KOPT-K1 (cell line): Measurements from ENCODE around the gene RYR1.
A peak's percentile ranks its signal among the peaks of the same experiment; 100 is the strongest.
"Not testable (repeated sequence)": the region's sequence is repeated elsewhere in the genome, so short reads cannot be mapped to it uniquely, and the experiment has no call there.

Experiments used
- H3K27ac ChIP-seq: fragments of 200-600 bp; sonication (generic); 2 replicates; pipeline ENCODE4 v1.5.1; 2016; ENCODE audit warnings: antibody characterized with exemption, mild to moderate bottlenecking, low read depth, low read length; ENCODE audit not compliant: poor library complexity, severe bottlenecking
- H3K36me3 ChIP-seq: fragments of 200-600 bp; sonication (generic); 2 replicates; pipeline ENCODE4 v1.5.1; 2017; ENCODE audit warnings: antibody characterized with exemption, mild to moderate bottlenecking, low read length, moderate library complexity; ENCODE audit not compliant: insufficient read depth
- H3K9me3 ChIP-seq: fragments of 200-600 bp; sonication (generic); 2 replicates; pipeline ENCODE4 v1.5.1; 2017; ENCODE audit warnings: antibody characterized with exemption, low read length, mild to moderate bottlenecking; ENCODE audit not compliant: insufficient read depth, poor library complexity, severe bottlenecking

RYR1 gene

GRCh38 chr19:38392707-38393308, 40.7 kb upstream of the RYR1 start:
- Histone ChIP-seq H3K9me3 (no peaks in the 10 kb centered on the region), H3K36me3 (no peaks in the 10 kb centered on the region), H3K27ac (no peak overlapping the region)

- H3K36me3 ChIP-seq, result no peaks in the 10 kb centered on the region
- no peak overlapping the region for H3K27ac ChIP-seq
- no peaks in the 10 kb centered on the region for H3K9me3 ChIP-seq
Measured at GRCh38 chr19:38394488-38394887, 39.0 kb upstream of the RYR1 start.

GRCh38 chr19:38395381-38396114, 37.9 kb upstream of the RYR1 start:
- Histone ChIP-seq H3K27ac (no peak overlapping the region), H3K9me3 (no peaks in the 10 kb centered on the region), H3K36me3 (no peaks in the 10 kb centered on the region)

- no peaks in the 10 kb centered on the region for H3K36me3 ChIP-seq
- no peak overlapping the region for H3K27ac ChIP-seq
- H3K9me3 ChIP-seq, result no peaks in the 10 kb centered on the region
Measured at GRCh38 chr19:38399081-38399480, 34.4 kb upstream of the RYR1 start.

- H3K36me3 ChIP-seq, result no peaks in the 10 kb centered on the region
- no peaks in the 10 kb centered on the region for H3K9me3 ChIP-seq
- no peak overlapping the region for H3K27ac ChIP-seq
Measured at GRCh38 chr19:38399537-38399936, 34.0 kb upstream of the RYR1 start.

GRCh38 chr19:38400361-38400760, 33.1 kb upstream of the RYR1 start:
- Histone ChIP-seq H3K36me3 (no peaks in the 10 kb centered on the region), H3K27ac (no peak overlapping the region), H3K9me3 (no peaks in the 10 kb centered on the region)

GRCh38 chr19:38401148-38401547, 32.3 kb upstream of the RYR1 start:
- H3K27ac ChIP-seq, result no peak overlapping the region
- no peaks in the 10 kb centered on the region for H3K9me3 ChIP-seq
- H3K36me3 ChIP-seq, result no peaks in the 10 kb centered on the region

- H3K27ac ChIP-seq, result no peak overlapping the region
- no peaks in the 10 kb centered on the region for H3K36me3 ChIP-seq
- no peaks in the 10 kb centered on the region for H3K9me3 ChIP-seq
Measured at GRCh38 chr19:38402623-38402966, 30.9 kb upstream of the RYR1 start.

- Histone ChIP-seq H3K9me3 (no peaks in the 10 kb centered on the region), H3K27ac (peak within 1 kb of the TSS; percentile 49), H3K36me3 (no peaks in the 10 kb centered on the region)
Measured at GRCh38 chr19:38402967-38403674, 30.4 kb upstream of the RYR1 start, which contains the start of gene FAM98C. Gene FAM98C (plus strand): TSS chr19:38403093. CDS start chr19:38403154, 61 bp downstream.

- H3K27ac ChIP-seq, result no peak overlapping the region
- H3K9me3 ChIP-seq, result no peaks in the 10 kb centered on the region
- H3K36me3 ChIP-seq, result no peaks in the 10 kb centered on the region
Measured at GRCh38 chr19:38404858-38405257, 28.6 kb upstream of the RYR1 start.

- Histone ChIP-seq H3K9me3 (no peaks in the 10 kb centered on the region), H3K36me3 (no peaks in the 10 kb centered on the region), H3K27ac (no peak overlapping the region)
Measured at GRCh38 chr19:38405276-38405675, 28.2 kb upstream of the RYR1 start.

GRCh38 chr19:38409631-38410133, 23.8 kb upstream of the RYR1 start:
- H3K27ac ChIP-seq, result no peak overlapping the region
- H3K36me3 ChIP-seq, result no peaks in the 10 kb centered on the region
- no peaks in the 10 kb centered on the region for H3K9me3 ChIP-seq

GRCh38 chr19:38410407-38410806, 23.1 kb upstream of the RYR1 start:
- H3K9me3 ChIP-seq, H3K27ac ChIP-seq, H3K36me3 ChIP-seq: not testable (repeated sequence)

- Histone ChIP-seq H3K27ac (no peak overlapping the region), H3K36me3 (no peaks in the 10 kb centered on the region), H3K9me3 (no peaks in the 10 kb centered on the region)
Measured at GRCh38 chr19:38411041-38411712, 22.3 kb upstream of the RYR1 start.

GRCh38 chr19:38411898-38412297, 21.6 kb upstream of the RYR1 start:
- not testable (repeated sequence) for H3K36me3 ChIP-seq, H3K9me3 ChIP-seq, H3K27ac ChIP-seq
